NCI-H748 treated with DMSO at 0.1 percent for 48 hours (cell line): Measurements from ENCODE around the gene JMJD1C.
"Not testable (repeated sequence)": the region's sequence is repeated elsewhere in the genome, so short reads cannot be mapped to it uniquely, and the experiment has no call there.

Experiments
- DNase-seq: peaks from one replicate; lab custom pipeline; 2025; lab: John Stamatoyannopoulos, UW

Gene JMJD1C

DNA sequence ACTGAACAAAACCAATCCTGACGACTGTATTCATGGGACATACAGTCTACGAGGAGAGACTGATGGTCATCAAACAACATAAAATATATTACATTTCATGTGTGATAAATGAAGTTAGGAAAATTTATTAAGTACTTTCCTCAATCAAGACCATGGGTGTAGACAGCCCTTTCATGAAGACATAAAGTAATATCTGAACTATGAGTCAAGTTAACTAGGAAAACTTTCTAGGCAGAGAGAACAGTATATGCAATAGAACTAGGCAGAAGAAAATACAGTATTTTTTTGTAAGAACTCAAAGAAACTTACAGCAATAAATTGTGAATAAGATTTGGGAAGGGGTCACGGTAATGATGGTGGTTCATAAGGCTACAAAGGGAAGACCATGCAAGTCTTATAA, 112.8 kb downstream of the JMJD1C start:
- no peak for DNase-seq

DNA sequence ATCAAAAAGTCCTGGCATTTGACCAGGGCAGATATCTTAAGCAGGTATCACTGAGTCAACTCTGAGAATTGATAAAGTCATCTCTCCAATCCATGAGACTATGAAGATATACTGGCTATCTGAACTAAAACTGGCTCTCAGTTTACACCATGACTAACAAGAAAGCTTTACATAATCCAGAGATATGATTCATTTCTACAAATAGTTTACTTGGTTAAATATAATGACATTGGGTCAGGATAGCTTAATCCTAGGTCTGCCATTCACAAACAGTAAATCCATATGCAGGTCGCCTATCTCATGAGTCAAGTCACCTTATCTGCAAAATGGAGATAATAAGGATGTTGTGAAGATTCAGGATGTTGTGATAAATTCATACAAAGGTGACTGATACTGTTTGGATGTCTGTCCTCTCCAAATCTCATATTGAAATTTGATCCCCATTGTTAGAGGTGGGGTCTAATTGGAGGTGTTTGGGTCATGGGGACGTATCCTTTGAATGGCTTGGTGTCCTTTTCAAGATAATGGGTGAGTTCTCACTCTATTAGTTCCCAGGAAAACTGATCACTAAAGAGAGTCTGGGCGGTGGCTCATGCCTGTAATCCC, 117.4 kb downstream of the JMJD1C start:
- DNase-seq = no peak

DNA sequence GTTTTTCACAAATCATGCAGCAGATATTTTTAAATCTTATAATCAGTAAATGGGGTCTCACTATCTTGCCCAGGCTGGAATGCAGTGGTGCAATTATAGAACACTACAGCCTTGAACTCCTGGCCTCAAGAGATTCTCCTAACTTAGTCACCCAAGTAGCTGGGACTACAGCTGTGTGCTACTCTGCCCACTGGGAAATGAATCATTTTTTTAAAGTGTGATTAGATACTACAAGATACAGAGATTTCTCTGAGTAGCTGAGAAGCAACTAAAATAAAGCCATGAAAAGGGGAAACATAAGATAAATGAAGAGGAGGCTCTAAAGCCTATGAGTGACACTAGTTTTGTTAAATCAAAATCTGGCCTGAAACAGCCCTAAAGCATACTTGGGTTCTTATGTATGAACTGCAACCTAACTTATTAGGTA, 119.7 kb downstream of the JMJD1C start:
- no peak for DNase-seq

DNA sequence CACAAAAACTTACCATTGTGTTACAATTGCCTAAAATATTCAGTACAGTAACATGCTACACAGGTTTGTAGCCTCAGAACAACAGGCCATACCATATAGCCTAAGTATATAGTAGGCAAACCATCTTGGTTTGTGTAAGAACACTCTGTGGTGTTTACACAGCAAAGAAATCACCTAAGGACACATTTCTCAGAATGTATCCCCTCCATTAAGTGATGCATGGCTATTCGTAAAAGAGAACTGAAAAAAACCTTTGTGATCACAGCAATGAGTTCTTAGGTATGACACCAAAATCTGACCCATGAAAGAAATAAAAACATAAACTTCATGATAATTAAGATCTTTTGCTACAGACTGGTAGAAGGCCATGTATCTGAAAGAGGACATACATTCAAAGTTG, 121.5 kb downstream of the JMJD1C start:
- no peak for DNase-seq

DNA sequence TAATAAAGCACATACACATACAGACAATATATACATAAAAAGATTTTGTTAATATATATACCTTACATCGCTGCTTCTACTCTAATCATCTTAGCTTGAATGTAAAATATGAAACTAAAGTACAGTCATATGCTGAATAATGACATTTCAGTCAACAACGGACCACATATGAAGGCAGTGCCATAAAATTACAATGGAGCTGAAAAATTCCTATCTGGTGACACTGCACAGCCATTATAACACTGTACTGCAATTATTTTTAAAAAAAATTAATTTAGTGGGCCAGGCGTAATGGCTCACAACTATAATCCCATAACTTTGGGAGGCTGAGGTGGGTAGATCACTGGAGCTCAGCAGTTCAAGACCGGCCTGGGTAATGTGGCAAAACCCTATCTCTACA, 122.3 kb downstream of the JMJD1C start:
- DNase-seq = no peak

DNA sequence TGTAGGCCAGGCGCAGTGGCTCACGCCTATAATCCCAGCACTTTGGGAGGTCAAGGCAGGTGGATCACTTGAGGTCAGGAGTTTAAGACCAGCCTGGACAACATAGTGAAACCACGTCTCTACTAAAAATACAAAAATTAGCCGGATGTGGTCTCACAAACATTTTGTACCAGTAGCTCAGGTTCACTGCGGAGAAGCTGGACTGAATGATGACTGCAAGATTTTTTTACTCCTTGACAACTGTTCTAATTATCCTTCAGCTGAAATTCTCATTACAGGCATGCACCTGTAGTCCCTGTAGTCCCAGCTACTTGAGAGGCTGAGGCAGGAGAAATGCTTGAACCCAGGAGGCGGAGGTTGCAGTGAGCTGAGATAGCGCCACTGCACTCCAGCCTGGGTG, 126.1 kb downstream of the JMJD1C start:
- not testable (repeated sequence) for DNase-seq

DNA sequence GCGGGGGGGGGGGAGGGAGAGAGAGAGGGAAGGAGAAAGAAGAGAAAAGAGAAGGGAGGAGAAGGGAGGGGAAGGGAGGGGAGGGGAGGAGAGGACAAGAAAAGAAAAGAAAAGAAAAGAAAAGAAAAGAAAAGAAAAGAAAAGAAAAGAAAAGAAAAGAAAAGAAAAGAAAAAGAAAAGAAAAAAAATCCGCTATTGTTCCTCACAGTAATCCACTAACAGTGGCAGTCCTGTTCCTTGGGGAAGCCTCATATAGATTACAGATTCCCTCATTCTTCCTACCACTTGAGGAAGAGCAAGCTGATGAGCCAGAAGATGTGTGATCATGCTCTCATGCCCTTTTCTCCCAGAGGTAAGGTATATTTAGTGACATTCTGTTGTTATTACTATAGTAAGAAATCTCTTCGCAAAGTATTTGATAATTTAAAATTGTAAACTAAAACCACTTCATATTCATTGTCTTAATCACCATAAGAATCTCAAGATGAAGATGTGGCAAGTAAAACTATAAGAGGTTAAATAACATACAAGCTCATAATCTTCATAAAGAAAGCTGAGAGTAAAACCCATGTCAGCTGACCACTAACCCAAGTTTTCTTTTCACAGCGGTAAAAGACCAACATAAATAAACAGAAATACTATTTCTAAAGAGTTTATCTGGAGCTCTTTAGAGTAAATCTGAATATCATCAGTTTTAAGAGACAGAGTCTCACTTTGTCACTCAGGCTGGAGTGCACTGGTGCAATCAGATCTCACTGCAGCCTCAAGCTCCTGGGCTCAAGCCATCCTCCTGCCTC, 128.1 kb downstream of the JMJD1C start:
- DNase-seq = no peak

DNA sequence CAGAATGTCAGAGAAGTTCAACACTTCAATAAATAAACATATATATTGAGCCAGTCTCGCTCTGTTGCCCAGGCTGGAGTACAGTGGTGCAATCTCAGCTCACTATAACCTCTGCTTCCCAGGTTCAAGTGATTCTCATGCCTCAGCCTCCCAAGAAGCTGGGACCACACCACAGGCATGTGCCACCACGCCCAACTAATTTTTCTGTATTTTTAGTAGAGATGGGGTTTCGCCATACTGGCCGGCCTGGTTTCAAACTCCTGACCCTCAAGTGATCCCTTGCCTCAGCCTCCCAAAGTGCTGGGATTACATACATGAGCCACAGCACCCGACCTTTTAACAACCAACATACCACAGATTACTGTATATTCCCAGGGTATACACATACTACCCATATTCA, 134.2 kb downstream of the JMJD1C start:
- DNase-seq = no peak

DNA sequence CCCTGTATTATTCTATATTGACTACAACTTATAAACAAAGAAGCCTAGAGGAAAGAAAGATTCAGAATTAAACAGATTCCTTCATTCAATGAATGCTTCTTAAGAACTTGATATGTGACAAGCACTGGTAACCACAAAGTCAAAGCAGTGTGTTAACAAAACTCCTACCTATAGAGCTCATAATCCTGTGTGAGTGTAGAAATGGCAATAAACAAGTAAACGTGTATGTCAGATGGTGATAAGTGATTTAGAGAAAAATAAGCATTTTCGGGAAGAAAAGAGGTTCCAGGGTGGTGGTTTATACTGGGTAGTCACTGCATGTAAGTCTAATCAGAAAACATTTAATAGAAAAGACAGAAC, 141.3 kb downstream of the JMJD1C start:
- no peak for DNase-seq

DNA sequence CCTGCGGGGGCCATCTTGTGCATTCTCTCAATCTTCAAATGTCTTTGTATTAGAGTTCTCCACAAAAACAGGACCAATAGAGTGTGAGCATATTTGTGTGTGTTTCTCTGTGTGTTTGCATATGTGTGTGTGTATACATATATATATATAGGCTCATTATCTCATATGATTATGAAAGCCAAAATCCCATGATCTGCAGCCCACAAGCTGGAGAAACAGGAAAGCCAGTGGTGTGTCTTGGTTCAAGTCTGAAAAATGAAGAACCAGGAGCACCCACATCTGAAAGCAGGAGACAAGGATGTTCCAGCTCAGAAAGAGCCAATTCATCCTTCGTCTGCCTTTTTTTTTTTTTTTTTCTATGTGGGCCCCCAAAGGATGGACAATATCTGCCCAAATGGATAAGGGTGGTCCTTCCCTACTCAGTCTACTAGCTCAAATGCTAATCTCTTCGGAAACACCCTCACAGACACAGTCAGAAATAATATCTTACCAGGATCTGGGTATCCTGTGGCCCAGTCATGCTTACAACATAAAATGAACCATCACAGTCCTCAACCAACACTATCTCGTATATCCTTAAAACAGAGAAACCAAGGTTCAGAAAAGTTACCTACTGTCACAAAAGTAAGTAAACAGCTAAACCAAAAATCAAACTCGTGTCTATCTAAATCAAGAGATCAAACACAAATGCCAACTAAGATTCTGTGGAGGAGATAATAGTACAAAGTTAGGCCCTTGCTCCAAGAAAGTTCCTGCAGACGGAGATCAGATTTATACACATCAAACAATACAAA, 141.9 kb downstream of the JMJD1C start:
- no peak for DNase-seq

DNA sequence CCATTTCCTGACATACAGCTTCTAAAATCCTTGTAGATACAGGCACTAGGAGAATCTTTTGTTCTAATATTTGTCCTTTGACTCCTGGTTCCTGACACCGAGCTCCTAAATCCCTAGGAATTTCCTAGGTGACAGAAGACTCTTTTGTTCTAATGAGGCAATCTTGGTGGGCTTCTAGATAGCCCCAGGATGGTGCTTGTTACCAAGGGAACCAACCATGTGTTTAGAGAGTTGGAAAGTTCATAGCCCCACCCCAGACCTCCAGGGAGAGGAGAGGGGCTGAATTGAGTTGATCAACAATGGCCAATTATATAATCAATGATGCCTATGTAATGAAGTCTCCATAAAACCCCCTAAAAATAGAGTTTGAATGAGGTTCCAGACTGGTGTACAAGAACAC, 145.1 kb downstream of the JMJD1C start:
- no peak for DNase-seq

DNA sequence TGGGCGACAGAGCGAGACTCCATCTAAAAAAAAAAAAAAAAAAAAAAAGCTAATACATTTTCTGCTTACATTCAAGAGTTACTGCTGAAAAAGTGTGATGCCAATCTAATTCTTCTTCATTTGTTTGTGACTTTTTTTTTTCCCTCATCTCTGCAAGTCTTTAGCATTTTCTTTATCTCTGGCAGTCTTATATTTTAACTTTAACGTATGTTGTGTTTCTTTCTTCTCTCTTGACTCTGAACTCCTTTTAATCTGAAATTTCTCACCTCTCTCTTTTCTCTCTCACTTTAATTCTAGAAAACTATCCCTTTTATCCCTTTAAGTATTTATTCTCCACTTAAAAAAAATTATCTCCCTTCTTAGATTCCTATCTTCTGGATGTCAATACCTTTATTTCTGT, 146.5 kb downstream of the JMJD1C start:
- no peak for DNase-seq

DNA sequence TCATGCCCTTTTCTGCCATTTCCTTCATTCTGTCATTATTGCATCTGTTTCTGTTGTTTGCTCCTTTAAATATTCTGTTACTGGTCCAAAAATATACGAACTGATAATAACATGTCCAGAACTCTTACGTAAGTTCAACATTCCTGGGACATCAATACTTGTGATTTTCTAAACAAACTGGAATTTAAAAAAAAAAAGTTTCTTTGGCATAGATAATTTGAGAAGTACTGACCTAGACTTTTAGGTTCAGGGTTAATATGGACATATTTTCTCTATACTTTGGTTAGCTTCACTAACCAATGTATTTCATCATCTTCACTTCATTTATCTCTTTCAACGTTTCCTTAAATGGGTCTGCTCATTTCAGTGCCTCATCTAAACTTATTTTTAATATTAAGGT, 147.3 kb downstream of the JMJD1C start:
- DNase-seq = no peak

DNA sequence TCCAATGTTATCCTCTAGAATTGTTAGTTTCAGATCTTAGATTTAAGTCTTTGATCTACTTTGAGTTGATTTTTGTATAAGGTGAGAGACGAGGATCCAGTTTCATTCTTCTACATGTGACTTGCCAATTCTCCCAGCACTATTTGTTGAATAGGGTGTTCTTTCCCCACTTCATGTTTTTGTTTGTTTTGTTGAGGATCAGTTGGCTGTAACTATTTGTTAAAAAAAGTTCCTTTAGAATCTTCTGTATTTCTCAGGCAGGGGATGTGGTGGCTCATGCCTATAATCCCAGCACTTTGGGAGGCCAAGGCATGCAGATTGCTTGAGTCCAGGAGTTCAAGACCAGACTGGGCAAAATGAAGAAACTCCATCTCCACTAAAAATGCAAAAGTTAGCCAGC, 151.8 kb downstream of the JMJD1C start:
- no peak for DNase-seq

DNA sequence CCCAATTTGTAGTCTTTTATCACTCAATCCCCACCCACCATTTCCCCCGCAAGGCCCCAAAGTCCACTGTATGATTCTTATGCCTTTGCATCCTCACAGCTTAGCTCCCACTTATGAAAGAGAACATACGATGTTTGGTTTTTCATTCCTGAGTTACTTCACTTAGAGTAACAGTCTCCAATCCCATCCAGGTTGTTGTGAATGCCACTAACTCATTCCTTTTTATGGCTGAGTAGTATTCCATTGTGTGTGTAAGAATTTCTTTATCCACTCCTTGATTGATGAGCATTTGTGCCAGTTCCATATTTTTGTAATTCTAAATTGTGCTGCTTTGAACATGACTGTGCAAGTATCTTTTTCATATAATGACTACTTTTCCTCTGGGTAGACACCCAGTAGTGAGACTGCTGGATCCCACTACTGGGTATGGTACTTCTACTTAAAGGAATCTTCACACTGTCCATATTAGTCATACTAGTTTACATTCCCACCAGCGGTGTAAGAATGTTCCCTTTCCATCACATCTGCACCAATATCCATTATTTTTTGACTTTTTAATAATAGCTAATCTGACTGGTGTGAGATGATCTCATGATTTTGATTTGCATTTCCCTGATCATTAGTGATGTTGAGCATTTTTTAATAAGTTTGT, 152.6 kb downstream of the JMJD1C start:
- DNase-seq = no peak

DNA sequence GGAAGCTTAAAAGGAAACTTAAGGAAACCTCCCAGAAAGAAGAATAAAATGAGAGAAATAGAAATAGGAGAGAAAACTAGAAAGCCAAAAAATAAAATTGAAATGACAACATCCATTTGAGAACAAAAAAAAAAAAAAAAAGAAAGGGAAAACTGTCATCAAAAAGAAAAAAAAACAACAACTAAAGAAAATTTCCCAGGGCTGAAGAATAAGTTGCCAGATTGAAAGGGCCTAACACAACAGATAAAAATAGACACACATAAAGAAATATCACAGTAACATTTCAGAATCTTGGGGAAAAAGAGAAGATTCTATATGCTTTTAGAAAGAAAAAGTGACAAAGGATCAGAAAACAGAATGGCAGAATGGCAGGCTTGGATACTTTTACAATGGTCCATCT, 157.1 kb downstream of the JMJD1C start:
- DNase-seq = no peak

DNA sequence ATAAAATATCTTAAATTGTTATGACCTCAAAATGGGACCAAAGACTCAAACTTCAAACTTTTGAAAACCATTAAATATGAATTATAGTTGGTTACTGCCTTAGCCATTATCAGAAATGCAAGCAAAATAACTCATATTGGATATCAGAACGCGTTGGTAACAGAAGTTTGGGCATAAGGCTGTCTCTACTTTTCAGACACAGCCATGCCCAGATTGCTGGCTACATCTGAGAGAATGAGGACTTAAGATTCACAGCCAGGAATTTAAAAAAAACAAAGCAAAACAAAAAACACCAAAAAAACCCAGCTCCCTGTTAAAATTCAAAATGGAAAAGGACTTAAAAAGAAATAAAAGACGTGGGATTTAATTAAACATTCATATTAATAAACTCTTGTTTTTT, 161.6 kb downstream of the JMJD1C start:
- no peak for DNase-seq

DNA sequence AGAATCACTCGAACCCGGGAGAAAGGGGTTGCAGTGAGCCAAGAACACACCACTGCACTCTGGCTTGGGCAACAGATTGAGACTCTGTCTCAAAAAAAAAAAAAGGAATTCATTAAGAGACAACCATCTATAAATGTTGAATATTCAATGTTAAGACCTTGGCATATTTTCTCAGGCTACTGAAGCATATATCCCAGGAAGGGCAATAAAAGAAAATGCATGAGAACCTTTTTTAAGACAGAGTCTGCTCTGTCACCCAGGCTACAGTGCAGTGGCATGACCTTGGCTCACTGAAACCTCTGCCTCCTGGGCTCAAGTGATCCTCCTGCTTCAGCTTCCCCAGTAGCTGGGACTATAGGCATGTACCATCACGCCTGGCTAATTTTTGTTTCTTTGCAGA, 165.0 kb downstream of the JMJD1C start:
- DNase-seq = no peak

DNA sequence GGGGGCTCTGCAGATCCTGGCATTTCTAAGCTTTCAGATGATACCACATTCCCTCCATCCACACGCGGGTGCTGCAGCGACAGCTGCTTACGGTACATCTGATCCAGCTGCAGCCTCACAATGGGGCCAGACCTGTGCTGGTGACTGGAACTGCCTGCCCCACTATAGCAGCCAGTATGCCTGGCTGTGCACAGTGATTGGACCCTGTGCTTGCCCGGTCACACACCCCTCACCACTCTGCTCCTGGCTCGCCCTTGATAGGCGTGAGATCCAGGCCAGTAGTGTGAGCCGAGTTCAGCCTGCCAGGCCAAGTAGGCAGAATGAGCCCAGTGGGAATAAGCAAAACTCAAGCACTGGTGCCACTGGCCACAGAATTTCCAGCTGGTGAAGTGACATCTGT, 167.8 kb downstream of the JMJD1C start:
- DNase-seq = no peak

DNA sequence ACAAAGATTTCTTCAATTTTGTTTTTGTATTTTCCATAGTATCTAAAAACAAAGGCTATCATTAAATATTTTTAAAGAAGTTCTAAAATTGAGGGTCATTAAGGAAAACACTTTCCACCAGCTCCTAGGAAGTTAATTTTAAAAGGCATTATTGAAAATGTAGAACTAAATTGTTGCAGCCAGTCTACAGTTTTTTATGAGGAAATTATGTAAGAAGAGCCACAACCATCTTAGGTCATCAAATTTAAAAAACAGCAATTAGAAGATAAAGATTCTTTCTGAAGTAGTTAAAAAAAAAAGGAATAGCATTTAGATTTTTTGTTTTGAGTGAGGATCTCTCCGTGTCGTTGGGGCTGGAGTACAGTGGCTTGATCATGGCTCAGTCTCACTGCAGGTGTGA, 171.0 kb downstream of the JMJD1C start:
- DNase-seq = no peak

DNA sequence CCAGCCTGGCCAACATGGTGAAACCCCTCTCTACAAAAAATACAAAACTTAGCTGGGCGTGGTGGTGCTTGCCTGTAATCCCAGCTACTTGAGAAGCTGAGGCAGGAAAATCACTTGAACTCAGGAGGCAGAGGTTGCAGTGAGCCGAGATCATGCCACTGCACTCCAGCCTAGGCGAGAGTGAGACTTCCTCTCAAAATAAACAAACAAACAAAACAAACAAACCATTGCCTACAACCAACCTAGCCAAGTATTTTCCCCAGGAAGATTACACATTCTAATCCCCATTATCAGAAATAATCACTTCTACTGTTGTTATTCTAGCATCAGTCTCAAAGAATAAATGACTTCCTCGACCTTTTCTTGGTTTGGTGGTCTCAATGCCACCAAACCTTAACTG, 172.9 kb downstream of the JMJD1C start:
- DNase-seq = not testable (repeated sequence)

DNA sequence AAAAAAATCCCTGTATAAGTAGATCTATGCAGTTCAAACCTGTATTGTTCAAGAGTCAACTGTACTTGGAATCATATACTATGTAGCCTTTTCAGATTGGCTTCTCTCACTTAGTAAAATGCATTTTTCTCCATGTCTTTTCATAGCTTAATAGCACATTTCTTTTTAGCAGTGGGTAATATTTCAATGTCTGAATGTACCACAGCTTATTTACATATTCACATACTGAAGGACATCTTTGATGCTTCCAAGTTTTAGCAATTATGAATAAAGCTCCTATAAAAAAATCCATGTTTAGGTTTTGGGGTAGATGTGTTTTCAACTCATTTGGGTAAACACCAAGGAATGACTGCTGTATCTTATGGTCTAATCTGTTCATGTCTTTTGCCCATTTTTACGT, 177.6 kb downstream of the JMJD1C start:
- no peak for DNase-seq
